DMS 273 (cell line): ENCODE results near the gene AFDN.
"Not testable (repeated sequence)": the region's sequence is repeated elsewhere in the genome, so short reads cannot be mapped to it uniquely, and the experiment has no call there.

Experiments used
- DNase-seq: peaks from one replicate; lab custom pipeline; 2025; ENCODE audit not compliant: unreplicated experiment; lab: John Stamatoyannopoulos, UW

AFDN gene

DNA sequence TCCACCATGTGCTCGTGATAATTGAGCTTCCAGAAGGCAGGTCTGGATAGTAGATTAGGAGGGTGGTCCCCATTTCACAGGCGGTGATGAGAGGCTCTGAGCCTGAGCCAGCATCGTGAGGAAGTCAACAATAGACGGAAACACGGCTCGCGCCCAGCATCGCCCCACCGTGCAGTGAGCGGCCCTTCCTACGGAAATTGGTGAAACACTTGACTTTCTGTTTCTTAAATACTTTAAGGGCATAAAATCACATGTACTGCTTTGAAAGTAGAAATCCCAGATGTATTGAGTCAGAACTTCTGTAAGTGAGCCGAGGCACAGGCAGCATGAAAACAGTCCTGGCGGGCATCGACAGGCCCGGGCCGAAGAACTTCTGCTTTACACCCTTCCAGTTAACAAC lies 166.5 kb downstream of the AFDN start:
- no peak for DNase-seq

DNA sequence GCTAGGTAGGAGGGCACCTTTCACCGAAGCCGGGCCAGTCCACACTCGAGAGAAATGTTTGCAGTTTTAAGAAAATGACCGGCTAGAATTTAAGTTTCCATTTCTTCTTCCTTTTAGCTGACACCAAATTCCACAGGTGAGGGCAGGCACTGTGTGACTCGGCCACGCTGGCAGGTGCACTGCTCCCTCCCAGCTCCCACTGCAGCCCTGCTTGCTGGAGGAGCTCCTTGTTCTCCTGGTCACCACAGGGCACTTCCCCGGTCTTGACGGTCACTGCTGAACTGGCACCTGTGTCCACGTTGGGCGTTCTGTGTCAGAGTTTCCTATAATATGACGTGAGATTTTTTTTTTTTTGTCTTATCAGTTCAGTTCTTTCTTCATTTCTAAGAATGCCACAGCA lies 167.1 kb downstream of the AFDN start:
- DNase-seq, result no peak

DNA sequence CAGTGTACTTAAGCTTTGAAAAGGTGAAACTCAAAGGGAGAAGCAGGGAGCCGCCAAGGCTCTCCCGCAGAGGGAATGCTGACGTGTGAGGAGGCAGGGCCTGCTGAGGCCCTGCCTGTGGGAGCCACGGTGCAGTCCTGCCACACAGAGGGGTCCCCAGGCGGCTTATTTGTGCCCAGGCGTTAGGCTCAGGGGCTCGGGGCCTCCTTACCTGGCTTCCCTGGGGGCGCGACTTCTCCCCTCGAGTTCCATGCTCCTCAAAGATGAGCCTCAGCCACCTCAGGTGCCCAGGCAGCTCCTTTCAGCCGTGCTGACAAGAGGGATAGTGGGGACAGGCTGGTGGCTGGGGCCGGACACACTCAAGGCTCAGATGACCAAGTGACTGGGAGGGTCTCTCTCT lies 168.6 kb downstream of the AFDN start:
- DNase-seq, result no peak

DNA sequence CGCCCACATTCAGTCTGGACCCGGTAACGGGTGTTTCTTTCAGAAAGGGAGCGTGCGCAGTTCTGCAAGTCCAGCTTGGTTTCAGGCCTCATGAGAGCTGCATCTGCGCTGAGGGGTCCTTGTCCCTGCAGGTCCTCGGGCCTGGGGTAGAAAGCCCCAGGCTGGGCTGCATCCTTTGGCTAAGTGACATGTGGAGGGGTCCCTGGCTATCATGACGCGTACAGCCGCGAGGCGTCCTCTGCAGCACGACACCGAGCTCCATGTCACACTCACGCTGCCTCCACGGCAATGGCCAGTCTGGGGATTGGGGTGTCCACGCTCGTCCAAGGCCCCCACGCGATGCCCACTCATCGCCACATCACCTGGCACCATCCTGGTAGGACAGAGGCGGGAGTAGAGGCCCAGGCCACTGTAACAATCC lies 169.0 kb downstream of the AFDN start:
- DNase-seq, result no peak

DNA sequence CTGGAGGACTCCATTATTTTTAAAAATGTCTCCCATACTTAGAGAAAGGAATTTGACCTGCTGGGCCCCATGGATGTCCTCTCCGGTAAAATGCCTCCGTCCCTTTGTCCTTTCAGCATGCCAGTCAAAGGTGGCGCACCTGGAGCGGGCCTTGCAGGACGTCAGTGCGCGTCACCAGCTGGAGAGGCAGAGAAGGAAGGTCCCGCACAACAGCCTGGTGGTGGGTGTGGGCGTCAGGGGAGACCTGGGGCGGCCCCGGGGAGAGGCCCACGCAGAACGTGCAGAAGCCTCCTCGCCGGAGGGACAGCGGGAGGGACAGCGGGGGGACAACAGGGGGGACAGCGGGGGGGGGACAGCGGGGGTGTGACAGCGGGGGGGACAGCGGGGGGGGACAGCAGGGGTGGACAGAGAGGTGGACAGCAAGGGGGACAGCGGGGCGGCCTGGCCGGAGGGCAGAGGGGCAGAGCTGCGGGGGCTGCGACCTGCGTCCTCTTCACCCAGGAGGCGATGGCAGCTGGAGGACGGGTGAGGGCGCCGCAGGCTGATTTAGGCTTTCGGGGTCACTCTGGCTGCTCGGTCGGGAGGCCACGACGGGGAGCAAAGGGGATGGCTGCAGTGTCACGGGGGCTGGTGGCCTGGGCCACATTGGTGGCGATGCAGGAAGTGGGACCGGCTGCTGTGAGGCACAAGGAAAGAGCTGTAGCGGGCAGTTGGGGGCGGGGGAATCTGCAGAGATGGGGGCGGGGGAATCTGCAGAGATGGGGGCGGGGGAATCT lies 169.9 kb downstream of the AFDN start:
- no peak for DNase-seq

DNA sequence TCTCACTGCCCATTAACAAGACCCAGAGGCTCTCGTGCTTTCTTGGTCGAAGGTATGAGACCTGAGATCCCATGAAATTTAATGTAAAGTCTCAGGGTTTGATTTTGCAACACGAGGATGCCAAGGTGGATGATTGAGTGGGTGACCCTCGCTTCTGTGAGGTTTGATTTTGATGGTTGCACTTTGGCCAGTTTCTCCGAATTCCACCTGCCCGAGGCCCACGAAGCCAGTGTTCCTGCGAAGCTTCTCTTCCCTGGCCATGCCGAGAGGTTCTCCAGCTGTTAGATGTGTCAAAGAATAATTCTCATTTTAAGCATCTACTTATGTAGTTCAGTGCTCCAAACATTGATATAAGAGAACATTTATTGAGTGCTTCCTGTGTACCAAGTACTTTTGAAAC lies 170.9 kb downstream of the AFDN start, which contains the start of gene KIF25:
KIF25 (plus strand) TSS at position 30 of the 400 bp plus-strand sequence. CDS start 31,915 bp downstream, outside the sequence.
- no peak for DNase-seq

DNA sequence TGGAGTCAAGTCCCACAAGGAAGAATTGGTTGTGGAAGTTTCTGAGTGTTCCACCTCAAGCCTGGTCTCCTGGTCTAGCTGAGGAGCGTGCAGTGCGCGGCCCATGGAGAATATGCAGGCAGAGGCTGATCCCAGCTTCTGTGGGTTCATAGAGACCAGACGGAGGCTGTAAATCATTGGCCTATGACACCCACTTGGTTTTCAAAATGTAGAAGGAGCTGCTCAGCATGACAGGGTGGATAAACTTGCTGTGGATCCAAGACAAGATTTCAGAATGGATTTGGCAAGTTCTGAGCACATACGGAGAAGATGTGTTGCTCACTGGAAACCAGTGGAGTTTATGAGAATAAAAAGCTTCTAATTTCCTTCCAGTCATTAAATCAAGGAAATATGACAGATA lies 171.5 kb downstream of the AFDN start:
- peak; percentile 16 for DNase-seq

DNA sequence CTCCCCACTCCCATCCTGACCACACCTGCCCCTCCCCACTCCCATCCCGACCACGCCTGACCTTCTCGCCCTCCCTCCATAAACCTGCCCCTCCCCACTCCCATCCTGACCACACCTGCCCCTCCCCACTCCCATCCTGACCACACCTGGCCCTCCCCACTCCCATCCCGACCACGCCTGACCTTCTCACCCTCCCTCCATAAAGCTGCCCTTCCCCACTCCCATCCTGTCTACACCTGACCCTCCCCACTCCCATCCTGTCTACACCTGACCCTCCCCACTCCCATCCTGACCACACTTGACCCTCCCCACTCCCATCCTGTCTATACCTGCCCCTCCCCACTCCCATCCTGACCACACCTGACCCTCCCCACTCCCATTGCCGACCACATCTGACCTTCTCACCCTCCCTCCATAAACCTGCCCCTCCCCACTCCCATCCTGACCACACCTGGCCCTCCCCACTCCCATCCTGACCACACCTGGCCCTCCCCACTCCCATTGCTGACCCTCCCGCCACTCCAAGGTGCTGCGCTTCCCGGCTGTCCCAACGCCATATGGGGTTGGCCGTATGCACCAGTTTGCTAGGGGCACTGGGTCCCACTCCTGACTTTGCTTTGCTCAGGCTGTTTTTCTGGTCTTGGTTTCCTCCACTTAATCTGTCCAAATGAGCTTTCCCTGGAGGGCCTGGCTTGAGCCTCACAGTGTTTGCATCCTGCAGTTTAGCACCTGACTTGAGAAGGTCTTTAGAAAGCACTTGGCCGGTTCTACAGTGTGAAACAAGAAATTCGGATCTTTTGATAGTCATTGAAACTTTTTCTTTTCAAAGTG lies 173.7 kb downstream of the AFDN start:
- DNase-seq, result no peak

DNA sequence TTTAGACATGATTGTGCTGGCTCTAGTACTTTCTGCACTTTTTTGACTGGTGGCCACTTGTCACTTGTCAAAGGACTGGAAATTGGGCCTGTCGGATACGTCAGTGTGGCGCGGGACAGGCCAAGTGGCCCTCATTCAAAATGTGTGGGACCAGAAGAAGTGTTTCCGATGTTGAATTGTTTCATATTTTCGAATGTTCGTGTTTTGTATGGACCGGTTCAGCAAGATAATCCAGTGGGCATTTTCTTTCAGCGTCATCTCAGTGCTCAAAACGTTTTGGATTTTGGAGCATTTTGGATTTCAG lies 174.3 kb downstream of the AFDN start:
- DNase-seq, result no peak

DNA sequence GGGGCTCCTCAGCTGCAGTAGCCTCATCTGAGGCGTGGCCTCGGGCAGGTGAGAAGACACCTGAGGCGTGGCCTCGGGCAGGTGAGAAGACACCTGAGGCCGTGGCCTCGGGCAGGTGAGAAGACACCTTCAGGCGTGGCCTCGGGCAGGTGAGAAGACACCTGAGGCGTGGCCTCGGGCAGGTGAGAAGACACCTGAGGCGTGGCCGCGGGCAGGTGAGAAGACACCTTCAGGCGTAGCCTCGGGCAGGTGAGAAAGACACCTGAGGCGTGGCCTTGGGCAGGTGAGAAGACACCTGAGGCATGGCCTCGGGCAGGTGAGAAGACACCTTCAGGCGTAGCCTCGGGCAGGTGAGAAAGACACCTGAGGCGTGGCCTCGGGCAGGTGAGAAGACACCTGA lies 174.8 kb downstream of the AFDN start:
- DNase-seq, result not testable (repeated sequence)

DNA sequence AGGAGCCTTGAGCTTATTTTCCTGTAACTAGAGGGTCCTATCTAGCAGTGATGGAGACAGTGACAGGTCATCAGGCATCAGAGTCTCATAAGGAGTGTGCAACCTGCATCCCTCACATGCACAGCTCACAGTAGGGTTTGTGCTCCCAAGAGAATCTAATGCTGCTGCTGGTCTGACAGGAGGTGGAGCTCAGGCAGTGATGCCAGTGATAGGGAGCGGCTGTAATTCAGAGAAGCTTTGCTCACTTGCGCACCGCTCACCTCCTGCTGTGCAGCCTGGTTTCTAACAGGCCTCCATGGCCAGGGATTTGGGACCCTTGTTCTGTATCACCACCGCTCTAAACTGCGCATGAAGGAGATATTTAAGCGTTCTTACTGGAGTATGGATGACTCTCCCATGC lies 176.1 kb downstream of the AFDN start:
- no peak for DNase-seq

DNA sequence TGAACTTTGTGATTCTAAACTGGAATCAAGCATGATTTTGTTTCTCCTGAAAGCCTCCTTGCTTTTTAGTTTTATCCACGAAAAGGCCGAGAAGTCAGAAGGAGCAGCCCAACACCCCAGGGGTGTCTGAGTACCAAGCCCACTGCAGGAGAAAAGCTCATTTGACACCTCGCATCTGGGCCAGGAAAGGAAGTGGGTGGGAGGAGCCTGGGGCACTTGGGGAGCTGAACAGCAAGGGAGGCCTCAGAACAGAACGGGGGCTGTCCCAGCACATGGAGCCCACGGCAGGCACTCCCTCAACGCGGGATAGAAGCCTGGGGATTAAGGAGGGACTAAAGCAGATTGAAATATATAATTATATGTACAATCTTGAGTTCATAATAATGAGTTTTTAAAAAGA lies 177.3 kb downstream of the AFDN start:
- DNase-seq, result no peak

DNA sequence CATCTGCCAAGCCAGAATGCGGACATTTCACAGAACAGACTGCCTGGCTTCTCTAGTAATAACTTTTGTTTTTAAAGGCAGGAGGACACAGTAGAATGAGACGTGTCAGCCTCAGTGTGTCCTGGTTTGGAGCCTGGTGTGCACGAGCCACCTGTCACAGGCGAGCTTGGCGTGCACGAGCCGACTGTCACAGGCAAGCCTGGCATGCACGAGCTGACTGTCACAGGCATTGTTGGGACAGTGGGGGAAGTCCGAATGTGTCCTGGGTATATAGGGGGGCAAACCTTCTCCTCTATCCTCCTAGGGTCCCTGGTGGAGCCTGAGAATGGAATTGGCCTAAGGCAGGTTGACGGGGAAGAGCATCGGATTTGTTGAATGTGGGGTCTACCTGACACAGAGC lies 178.2 kb downstream of the AFDN start:
- no peak for DNase-seq

DNA sequence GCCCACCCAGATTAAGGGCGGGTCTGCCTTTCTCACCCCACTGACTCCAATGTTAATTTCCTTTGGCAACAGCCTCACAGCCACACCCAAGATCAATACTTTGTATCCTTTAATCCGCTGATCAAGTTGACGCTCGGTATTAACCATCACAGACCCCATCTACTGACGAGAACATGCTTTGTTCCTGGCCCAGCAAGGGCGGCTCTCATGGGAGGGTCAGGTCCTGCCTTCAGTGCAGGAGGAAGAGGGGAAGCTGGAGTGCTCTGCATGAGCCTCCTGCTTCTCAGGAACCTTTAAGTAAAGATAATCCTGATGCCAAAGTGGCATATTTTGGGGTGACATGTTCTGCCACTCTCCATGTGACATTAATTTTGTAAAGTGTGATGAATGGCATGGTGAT lies 179.1 kb downstream of the AFDN start:
- no peak for DNase-seq

DNA sequence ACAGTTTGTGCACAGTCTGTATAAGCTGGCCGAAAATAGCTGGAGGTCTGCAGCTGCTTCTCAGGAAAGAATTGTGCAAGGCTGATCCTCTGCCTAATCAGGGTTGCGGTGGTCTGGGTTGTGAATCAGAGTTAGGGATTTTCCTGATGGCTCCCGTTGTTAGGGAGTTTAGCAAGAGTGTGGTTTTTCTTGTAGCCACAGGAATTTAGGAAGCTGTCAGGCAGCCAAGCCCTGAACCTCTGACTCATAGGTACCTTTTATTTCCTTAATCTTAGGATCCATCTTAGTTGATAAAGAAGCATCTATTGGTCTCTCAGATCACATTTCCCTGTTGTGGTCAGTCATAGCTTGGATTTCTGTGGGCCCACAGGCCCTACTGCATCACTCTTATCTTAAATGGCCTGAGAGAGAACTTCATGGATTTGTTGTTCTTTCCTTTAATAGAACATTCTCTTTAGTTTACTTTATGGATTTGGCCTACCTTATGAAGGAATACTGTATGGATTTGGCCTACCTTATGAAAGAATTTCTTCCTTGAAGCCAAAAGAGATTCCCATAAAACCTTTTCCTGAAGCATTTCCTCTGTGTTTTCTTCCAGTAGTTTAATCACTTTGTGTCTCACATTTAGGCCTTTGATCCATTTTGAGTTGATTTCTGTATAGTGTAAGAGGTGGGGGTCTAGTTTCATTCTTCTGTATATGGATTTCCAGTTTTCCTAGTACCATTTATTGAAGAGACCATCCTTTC lies 181.1 kb downstream of the AFDN start:
- no peak for DNase-seq

DNA sequence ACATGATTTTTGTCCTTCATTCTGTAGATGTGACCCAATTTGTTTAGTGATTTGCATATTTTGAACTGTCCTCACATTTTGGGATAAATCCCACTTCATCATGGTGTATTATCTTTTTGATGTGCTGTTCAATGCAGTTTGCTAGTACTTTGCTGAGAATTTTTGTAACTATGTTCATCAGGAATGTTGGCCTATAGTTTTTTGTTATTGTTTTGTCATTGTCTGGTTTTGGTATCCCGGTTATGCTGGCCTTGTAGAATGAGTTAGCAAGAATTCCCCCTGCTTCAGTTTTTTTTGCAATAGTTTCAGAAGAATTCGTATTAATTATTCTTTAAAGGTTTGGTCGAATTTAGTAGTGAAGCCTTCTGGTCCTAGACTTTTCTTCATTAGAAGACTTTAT lies 182.6 kb downstream of the AFDN start:
- no peak for DNase-seq

DNA sequence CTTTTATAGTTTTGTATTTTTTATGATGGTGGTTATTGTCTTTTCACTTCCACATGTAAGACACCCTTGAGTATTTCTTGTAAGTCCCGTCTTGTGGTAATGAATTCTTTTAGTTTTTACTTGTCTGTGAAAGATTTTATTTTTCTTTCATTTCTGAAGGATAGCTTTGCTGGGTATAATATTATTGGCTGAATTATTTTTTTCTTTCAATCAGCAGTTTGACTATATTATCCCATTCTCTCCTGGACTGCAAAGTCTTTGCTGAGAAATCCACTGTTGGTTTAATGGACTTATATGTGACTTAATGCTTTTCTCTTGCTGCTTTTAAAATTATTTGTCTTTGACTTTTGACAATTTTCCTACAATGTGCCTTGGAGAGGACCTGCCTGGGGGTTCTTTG lies 184.6 kb downstream of the AFDN start:
- no peak for DNase-seq

DNA sequence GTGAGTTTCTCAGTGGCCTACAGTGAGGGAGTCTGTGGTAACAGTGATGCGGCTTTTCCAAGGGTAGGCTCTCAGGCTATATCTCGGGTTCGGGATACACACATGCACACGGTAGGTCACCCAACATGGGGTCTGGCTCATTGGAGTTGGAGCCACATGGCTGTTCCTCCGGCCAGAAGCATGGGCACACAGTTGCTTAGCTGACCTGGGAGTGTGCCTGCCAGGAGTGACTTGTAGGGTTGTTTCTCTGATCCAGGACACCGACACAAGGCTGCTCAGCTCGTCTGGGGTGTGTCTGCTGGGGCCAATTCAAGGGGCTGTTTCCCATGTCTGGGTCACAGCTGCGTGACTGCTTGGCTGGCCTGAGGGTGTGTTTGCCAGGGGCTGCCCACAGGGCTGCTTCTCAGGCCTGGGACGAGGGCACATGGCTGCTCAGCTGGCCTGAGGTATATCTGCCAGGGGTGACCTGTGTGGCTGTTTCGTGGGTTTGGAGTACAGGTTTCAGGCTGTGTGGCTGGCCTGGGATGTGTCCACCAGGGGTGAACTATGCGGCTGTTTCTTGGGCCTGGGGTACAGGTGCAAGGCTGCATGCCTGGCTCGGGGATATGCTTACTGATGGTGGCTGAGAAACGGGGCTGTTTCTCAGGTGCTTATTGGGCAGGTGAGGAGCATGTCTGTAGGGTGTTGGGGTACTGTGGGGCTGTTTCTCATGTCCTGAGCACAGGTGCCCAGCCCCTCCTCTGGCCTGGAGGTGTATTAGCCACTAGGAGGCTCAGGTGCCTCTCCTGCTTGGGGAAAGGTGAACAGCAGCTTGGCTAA lies 185.9 kb downstream of the AFDN start:
- no peak for DNase-seq

DNA sequence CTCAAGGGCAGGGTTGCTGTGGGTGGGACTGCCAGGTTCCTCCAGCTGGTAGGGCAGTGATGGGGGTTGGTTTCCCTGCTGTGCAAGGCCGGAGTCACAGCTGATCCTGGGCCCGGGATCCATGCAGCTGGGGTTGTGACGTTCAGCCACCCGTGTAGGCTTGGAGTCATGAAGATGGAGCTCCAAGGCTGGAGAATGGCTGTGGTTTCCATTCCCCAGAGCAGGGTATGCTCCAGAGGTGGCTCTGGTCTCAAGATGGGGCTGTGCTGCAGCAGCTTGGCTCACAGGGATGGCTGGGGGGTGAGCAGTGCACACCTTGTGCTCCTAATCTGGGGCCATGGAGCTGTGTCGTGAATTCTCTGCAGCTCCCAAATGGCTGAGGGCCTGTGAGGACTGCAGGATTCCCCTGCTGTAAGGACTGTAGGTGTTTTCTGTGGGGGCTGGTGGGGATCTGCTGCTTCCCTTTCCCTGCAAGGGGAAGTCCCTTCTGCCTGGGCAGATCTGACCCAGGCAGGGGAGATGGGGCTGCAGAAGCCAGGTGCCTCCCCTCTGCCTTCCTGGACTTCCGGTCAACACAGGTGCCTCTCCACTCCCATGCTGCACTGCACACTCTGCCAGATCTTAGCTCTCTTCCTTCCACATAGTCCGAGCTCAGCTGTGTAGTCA lies 186.7 kb downstream of the AFDN start:
- no peak for DNase-seq

DNA sequence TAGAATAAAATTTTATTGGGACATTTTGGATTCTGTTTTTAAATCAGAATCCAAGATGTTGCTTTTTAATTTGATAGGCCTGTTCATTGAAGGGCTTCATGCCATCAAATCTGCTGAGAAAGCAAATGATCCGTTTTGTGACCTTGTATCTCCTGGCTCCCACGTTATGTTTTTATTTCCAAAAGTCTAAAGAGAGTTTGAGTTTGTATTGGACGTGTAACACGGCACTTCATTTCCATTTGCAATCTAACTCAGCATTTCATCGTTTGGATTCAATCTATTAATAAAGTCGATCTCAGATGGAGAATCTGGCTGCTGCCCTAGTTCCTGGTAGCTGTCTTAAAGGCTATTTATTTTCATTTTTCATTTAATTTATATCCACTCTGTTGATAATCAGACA lies 187.7 kb downstream of the AFDN start:
- no peak for DNase-seq
